Keratinocyte (primary cell): ENCODE data around the gene TCF19. TPM values are rescaled to one million over a fixed set of nuclear protein-coding genes. Genes with fewer than 3 reads are reported as not detected.

Experiments used
- DNase-seq: peaks from one replicate; pipeline ENCODE4 v3.0.0-alpha.2; 2011; ENCODE audit warnings: low read depth, missing footprints, low spot score
- FAIRE-seq: peaks from 2 replicates; lab custom pipeline; 2011; peaks lifted over from hg19 to GRCh38; lab: Jason Lieb, UNC
- H2AFZ ChIP-seq: 2 replicates; pipeline ENCODE4 v1.6.0; 2012; ENCODE audit warnings: low read length, control low read depth, inconsistent platforms; ENCODE audit not compliant: control insufficient read depth
- H3K27ac ChIP-seq: 2 replicates; pipeline ENCODE4 v1.5.1; 2011; ENCODE audit warnings: low read length; ENCODE audit not compliant: control insufficient read depth, insufficient read depth
- H3K27me3 ChIP-seq: 3 replicates; pipeline ENCODE4 v1.6.0; 2011; ENCODE audit warnings: low read length; ENCODE audit not compliant: control insufficient read depth, insufficient read depth; ENCODE audit errors: extremely low read depth
- H3K36me3 ChIP-seq, 2 experiments: 2 replicates in 1 of 2; 3 replicates in 1 of 2; pipeline ENCODE4 v1.5.1; 2011; ENCODE audit warnings: low read length in 2 of 2, mild to moderate bottlenecking in 1 of 2; ENCODE audit not compliant: control insufficient read depth in 2 of 2, insufficient read depth in 2 of 2; ENCODE audit errors: extremely low read depth in 1 of 2
- H3K4me1 ChIP-seq: 3 replicates; pipeline ENCODE4 v1.5.1; 2011; ENCODE audit warnings: low read length; ENCODE audit not compliant: control insufficient read depth, insufficient read depth; ENCODE audit errors: extremely low read depth
- H3K4me2 ChIP-seq: 3 replicates; pipeline ENCODE4 v1.6.0; 2011; ENCODE audit warnings: low read depth, low read length; ENCODE audit not compliant: control insufficient read depth, insufficient read depth; ENCODE audit errors: extremely low read depth
- H3K4me3 ChIP-seq, 3 experiments: fragments of 200-600 bp in 1 of 3; sonication (generic) in 1 of 3; 2 replicates in 2 of 3; 3 replicates in 1 of 3; pipeline ENCODE4 v1.5.1; 2011 to 2016; ENCODE audit warnings: low read length in 3 of 3, mild to moderate bottlenecking in 3 of 3, control low read depth in 2 of 3, inconsistent platforms in 1 of 3, low read depth in 1 of 3, mixed read lengths in 1 of 3, mixed run types in 1 of 3, moderate library complexity in 1 of 3; ENCODE audit not compliant: control insufficient read depth in 2 of 3, insufficient read depth in 2 of 3; ENCODE audit errors: extremely low read depth in 1 of 3
- H3K79me2 ChIP-seq: 2 replicates; pipeline ENCODE4 v1.6.0; 2012; ENCODE audit warnings: low read length; ENCODE audit not compliant: control insufficient read depth, insufficient read depth
- H3K9ac ChIP-seq: 3 replicates; pipeline ENCODE4 v1.6.0; 2011; ENCODE audit warnings: low read length; ENCODE audit not compliant: control insufficient read depth, insufficient read depth; ENCODE audit errors: extremely low read depth
- H3K9me1 ChIP-seq: 3 replicates; pipeline ENCODE4 v1.6.0; 2011; ENCODE audit warnings: low read length; ENCODE audit not compliant: control insufficient read depth, insufficient read depth; ENCODE audit errors: extremely low read depth
- H3K9me3 ChIP-seq: 2 replicates; pipeline ENCODE4 v1.5.1; 2012; ENCODE audit warnings: low read depth, low read length; ENCODE audit not compliant: control insufficient read depth
- H4K20me1 ChIP-seq: 3 replicates; pipeline ENCODE4 v1.6.0; 2011; ENCODE audit warnings: low read length; ENCODE audit not compliant: control insufficient read depth, insufficient read depth; ENCODE audit errors: extremely low read depth
- EZH2 ChIP-seq: IDR thresholded peaks from one replicate; pipeline ENCODE4 v1.6.1; 2012; ENCODE audit warnings: inconsistent platforms, mild to moderate bottlenecking, low read length, moderate library complexity
- dilution Hi-C: fragments of 300-500 bp; cut with MboI; formaldehyde crosslinking; loops from one replicate; pipeline ENCODE4 v1.7.0; 2020; ENCODE audit warnings: low sequenced_read_pairs; ENCODE audit not compliant: extremely low pct_ligation_motif_present
- polyA plus RNA-seq, 5 experiments: library from polyadenylated mRNA; depleted of rRNA in 3 of 5; stranded (reverse) in 3 of 5; stranded (forward) in 1 of 5; unstranded in 1 of 5; fragments of >200 nt; gene quantifications; 1 replicate in 1 of 5; 2 replicates in 3 of 5; 3 replicates in 1 of 5; pipeline versions ENCODE4 v1.2.1 to v1.2.3, GENCODE V29; 2011 to 2012; ENCODE audit warnings: missing spikeins in 2 of 5, low read depth in 1 of 5, low replicate concordance in 1 of 5
- TF ChIP-seq, protein P1 (sequence below), 3 experiments: IDR thresholded peaks in 1 of 3; conservative IDR thresholded peaks in 1 of 3; optimal IDR thresholded peaks in 1 of 3; 2 replicates in 2 of 3; 3 replicates in 1 of 3; pipeline versions ENCODE3 to v1.5.1; 2011; ENCODE audit warnings: low read length in 3 of 3, mild to moderate bottlenecking in 3 of 3, moderate library complexity in 2 of 3, control low read depth in 1 of 3, inconsistent platforms in 1 of 3; ENCODE audit not compliant: insufficient read depth in 2 of 3; ENCODE audit errors: extremely low read depth in 1 of 3

TCF19 gene
- polyA plus RNA-seq, 1 donor (not counting 4 experiments of a cell fraction or from before 2014, with no cell fraction given), result 7.4 TPM

GRCh38 chr6:31143148-31143547, 15.2 kb upstream of the TCF19 start:
- FAIRE-seq (no peak), DNase-seq (no peak)
- Histone ChIP-seq H3K4me3 (no peak overlapping the region), H3K27me3 (no peaks in the 10 kb centered on the region), H3K4me1 (peaks cover 7% of the 10 kb centered on the region), H2AFZ (no peak overlapping the region), H3K79me2 (no peaks in the 10 kb centered on the region), H3K9ac (no peak overlapping the region), H3K36me3 (peaks cover 2 to 3% of the 10 kb centered on the region in 2 experiments), H3K9me3 (no peaks in the 10 kb centered on the region), H4K20me1 (no peaks in the 10 kb centered on the region), H3K27ac (no peak overlapping the region), H3K9me1 (no peaks in the 10 kb centered on the region), H3K4me2 (no peak overlapping the region)
- dilution Hi-C loops, result no loop called here
- no peak for TF ChIP-seq EZH2
- TF ChIP-seq, protein P1, sequence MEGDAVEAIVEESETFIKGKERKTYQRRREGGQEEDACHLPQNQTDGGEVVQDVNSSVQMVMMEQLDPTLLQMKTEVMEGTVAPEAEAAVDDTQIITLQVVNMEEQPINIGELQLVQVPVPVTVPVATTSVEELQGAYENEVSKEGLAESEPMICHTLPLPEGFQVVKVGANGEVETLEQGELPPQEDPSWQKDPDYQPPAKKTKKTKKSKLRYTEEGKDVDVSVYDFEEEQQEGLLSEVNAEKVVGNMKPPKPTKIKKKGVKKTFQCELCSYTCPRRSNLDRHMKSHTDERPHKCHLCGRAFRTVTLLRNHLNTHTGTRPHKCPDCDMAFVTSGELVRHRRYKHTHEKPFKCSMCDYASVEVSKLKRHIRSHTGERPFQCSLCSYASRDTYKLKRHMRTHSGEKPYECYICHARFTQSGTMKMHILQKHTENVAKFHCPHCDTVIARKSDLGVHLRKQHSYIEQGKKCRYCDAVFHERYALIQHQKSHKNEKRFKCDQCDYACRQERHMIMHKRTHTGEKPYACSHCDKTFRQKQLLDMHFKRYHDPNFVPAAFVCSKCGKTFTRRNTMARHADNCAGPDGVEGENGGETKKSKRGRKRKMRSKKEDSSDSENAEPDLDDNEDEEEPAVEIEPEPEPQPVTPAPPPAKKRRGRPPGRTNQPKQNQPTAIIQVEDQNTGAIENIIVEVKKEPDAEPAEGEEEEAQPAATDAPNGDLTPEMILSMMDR (optimal IDR thresholded peaks at IDR 0.05 in 1 of 3, IDR thresholded peaks at IDR 0.05 in 1 of 3, conservative IDR thresholded peaks at IDR 0.05 in 1 of 3; ENCODE audit: extremely low read depth in 1 of 3, insufficient read depth in 2 of 3, low read length in 3 of 3), result no peak

- Histone ChIP-seq H3K9me3 (no peaks in the 10 kb centered on the region), H3K9ac (no peak overlapping the region), H3K27ac (no peak overlapping the region), H3K36me3 (peaks cover 2 to 3% of the 10 kb centered on the region in 2 experiments), H3K4me2 (no peak overlapping the region), H3K79me2 (no peaks in the 10 kb centered on the region), H3K4me3 (no peak overlapping the region), H4K20me1 (no peaks in the 10 kb centered on the region), H3K4me1 (peaks cover 3% of the 10 kb centered on the region), H2AFZ (no peak overlapping the region), H3K9me1 (no peaks in the 10 kb centered on the region), H3K27me3 (no peaks in the 10 kb centered on the region)
- TF ChIP-seq, protein P1 (optimal IDR thresholded peaks at IDR 0.05 in 1 of 3, IDR thresholded peaks at IDR 0.05 in 1 of 3, conservative IDR thresholded peaks at IDR 0.05 in 1 of 3; ENCODE audit: extremely low read depth in 1 of 3, insufficient read depth in 2 of 3, low read length in 3 of 3), result no peak
- TF ChIP-seq EZH2, result no peak
- FAIRE-seq (no peak), DNase-seq (no peak)
- dilution Hi-C loops, result no loop called here
Measured at GRCh38 chr6:31144296-31144969, 14.0 kb upstream of the TCF19 start.
